Measurements from ENCODE around the gene CACNA1I. TPM values are rescaled to one million over a fixed set of nuclear protein-coding genes. Genes with fewer than 3 reads are reported as not detected.

The CACNA1I gene
- total and polyA plus RNA-seq, 11 donors: 0.01 to 0.07 (median 0.04) TPM; not detected in 6

DNA sequence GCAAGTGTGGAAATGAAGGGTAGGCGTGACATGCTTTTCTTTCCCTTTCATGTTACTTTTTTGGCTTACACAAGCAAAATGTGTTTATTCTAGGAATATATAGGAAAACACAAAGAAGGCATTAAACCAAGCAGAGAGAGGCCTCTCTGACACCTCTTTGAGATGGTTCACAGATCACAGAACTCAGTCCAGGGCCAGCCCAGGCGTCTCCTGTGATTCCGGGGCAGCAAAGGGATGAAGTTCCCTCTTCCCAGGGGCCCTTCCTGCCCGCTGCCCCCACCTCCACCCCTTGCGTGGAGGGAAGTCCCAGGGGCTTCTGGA, 78.0 kb downstream of the CACNA1I start:
- Histone ChIP-seq H3K27ac (no peak overlapping the region), H3K36me3 (no peaks in the 10 kb centered on the region), H3K27me3 (peaks cover 0 to 16% (median 0%) of the 10 kb centered on the region in 9 donors), H3K4me3 (no peak overlapping the region), H3K9me3 (peaks cover 0 to 8% (median 0%) of the 10 kb centered on the region in 12 donors), H3K4me1 (no peaks in the 10 kb centered on the region)
- intact Hi-C loops (cut with DNase I): no loop called here
- DNase-seq: no peak
- TF ChIP-seq POLR2A (IDR thresholded peaks at IDR 0.05): no peak
- TF ChIP-seq, protein P1, sequence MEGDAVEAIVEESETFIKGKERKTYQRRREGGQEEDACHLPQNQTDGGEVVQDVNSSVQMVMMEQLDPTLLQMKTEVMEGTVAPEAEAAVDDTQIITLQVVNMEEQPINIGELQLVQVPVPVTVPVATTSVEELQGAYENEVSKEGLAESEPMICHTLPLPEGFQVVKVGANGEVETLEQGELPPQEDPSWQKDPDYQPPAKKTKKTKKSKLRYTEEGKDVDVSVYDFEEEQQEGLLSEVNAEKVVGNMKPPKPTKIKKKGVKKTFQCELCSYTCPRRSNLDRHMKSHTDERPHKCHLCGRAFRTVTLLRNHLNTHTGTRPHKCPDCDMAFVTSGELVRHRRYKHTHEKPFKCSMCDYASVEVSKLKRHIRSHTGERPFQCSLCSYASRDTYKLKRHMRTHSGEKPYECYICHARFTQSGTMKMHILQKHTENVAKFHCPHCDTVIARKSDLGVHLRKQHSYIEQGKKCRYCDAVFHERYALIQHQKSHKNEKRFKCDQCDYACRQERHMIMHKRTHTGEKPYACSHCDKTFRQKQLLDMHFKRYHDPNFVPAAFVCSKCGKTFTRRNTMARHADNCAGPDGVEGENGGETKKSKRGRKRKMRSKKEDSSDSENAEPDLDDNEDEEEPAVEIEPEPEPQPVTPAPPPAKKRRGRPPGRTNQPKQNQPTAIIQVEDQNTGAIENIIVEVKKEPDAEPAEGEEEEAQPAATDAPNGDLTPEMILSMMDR (IDR thresholded peaks at IDR 0.05): no peak
- WGBS, 4 donors: 68 to 80% (median 71%) methylated on average over 5 of the region's 5 CpGs
- ATAC-seq: no peak

DNA sequence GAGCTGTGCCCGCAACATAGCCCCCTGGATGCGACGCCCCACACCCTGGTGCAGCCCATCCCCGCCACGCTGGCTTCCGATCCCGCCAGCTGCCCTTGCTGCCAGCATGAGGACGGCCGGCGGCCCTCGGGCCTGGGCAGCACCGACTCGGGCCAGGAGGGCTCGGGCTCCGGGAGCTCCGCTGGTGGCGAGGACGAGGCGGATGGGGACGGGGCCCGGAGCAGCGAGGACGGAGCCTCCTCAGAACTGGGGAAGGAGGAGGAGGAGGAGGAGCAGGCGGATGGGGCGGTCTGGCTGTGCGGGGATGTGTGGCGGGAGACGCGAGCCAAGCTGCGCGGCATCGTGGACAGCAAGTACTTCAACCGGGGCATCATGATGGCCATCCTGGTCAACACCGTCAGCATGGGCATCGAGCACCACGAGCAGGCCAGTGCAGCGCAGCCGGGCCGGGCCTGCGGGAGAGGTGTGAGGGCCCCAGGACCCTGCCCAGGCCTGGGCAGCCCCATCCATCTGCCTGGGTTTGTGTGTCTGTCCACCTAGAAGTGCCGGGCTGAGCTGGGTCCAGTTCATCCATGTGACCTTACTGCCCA, 79.0 kb downstream of the CACNA1I start:
- DNase-seq (no peak), ATAC-seq (no peak)
- H3K4me1 ChIP-seq: no peaks in the 10 kb centered on the region
- H3K27ac ChIP-seq: no peak overlapping the region
- intact Hi-C loops (cut with DNase I): no loop called here
- peaks cover 0 to 8% (median 0%) of the 10 kb centered on the region in 12 donors for H3K9me3 ChIP-seq
- 91 to 95% (median 93%) methylated on average over 34 to 41 of the region's 41 CpGs for WGBS, 4 donors
- TF ChIP-seq, protein P1 (IDR thresholded peaks at IDR 0.05): no peak
- TF ChIP-seq POLR2A (IDR thresholded peaks at IDR 0.05): no peak
- H3K4me3 ChIP-seq: no peak overlapping the region
- no peaks in the 10 kb centered on the region for H3K36me3 ChIP-seq
- peaks cover 0 to 6% (median 0%) of the 10 kb centered on the region in 9 donors for H3K27me3 ChIP-seq

DNA sequence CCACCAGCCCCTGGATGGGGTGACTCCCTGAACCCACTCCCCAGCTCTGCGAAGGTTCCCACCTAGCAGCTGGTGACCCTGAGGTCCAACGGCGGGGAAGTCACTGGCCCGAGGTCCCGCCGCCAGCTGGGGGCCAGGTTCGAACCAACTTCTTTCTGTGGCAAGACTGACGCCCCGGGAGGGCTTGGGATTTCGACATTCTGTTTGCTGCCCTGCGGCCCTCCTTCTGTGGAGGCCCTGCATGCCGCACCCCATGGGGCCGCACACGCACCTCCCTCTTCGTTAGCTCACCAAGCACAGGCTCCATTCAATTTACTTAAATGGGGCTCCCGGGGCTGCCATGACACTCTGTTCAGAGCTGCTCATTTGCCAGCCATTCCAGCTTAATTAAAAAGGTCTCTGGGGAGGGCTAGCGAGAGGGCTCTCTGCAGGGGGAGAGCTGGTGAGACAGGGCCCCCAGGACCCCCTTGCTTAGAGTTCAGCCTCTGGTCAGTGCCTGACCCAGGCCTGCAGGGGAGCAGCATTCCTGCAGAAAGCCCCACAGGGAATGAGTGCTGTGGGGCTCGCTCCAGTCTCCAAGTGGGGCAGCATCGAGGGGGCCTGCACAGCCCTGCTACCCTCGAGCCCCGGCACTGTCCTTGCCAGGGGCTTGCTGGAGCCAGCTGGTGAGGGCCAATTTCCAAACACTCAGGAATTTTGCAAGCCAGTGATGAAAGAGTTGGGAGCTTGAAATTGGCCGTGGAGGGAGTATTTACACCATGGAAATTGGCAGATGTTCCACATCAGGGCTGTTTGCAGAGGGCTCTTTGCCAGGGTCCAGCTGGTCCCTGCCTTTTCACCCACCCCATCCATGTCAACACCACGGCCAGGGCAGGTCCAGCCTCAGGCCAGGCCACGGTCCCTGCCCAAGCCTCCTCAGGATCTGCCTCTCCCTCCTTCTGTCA, 80.8 kb downstream of the CACNA1I start:
- Histone ChIP-seq H3K4me3 (no peak overlapping the region), H3K36me3 (no peaks in the 10 kb centered on the region), H3K27ac (no peak overlapping the region), H3K9me3 (peaks cover 0 to 8% (median 0%) of the 10 kb centered on the region in 12 donors), H3K4me1 (no peaks in the 10 kb centered on the region), H3K27me3 (peaks cover 0 to 8% (median 2%) of the 10 kb centered on the region in 9 donors)
- TF ChIP-seq, protein P1 (IDR thresholded peaks at IDR 0.05): no peak
- TF ChIP-seq POLR2A (IDR thresholded peaks at IDR 0.05): no peak
- no peak for ATAC-seq
- no peak for DNase-seq
- 71 to 78% (median 72%) methylated on average over 16 to 24 of the region's 24 CpGs for WGBS, 4 donors
- intact Hi-C loops (cut with DNase I): no loop called here
